ENCODE results near the gene NSUN6. TPM values are rescaled to one million over a fixed set of nuclear protein-coding genes. Genes with fewer than 3 reads are reported as not detected.
"Not testable (repeated sequence)": the region's sequence is repeated elsewhere in the genome, so short reads cannot be mapped to it uniquely, and the experiment has no call there.

Gene NSUN6
- total RNA-seq, 1 donor from 2014 or later: 10.8 TPM

DNA sequence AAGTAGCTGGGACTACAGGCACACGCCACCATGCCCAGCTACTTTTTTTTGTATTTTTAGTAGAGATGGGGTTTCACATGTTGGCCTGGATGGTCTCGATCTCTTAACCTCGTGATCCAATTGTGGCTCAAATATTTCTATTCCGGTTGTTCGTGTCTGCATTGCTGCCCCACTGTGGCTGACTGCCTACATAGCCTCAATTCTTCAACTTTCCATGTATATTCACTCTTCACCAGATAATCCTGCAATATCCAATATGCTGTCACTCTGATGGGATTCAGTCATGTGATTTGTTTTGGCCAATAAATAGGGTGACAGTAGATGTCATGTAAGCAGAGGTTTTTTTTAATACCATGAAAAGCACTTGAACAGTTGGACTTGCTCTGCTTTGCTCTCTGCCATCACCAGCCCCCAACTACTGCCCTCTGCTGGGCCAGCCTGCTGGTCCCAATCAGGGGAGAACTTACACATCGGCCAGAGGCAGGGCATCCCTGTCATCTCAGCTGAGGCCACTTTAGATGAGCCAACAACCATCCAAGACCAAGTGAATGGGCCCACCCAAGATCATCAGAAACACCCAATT lies 56.7 kb downstream of the NSUN6 start:
- no peak for DNase-seq (ENCODE audit: low read depth)
- Histone ChIP-seq H3K4me3 (ENCODE audit: low read depth, low read length) (no peak overlapping the region), H3K36me3 (ENCODE audit: control insufficient read depth, insufficient read depth, low read length) (no peaks in the 10 kb centered on the region), H3K27me3 (ENCODE audit: control insufficient read depth, insufficient read depth, low read length) (no peaks in the 10 kb centered on the region)
- TF ChIP-seq, protein P1, sequence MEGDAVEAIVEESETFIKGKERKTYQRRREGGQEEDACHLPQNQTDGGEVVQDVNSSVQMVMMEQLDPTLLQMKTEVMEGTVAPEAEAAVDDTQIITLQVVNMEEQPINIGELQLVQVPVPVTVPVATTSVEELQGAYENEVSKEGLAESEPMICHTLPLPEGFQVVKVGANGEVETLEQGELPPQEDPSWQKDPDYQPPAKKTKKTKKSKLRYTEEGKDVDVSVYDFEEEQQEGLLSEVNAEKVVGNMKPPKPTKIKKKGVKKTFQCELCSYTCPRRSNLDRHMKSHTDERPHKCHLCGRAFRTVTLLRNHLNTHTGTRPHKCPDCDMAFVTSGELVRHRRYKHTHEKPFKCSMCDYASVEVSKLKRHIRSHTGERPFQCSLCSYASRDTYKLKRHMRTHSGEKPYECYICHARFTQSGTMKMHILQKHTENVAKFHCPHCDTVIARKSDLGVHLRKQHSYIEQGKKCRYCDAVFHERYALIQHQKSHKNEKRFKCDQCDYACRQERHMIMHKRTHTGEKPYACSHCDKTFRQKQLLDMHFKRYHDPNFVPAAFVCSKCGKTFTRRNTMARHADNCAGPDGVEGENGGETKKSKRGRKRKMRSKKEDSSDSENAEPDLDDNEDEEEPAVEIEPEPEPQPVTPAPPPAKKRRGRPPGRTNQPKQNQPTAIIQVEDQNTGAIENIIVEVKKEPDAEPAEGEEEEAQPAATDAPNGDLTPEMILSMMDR (IDR thresholded peaks at IDR 0.05; ENCODE audit: insufficient read depth, low read length, severe bottlenecking): peak; percentile 40
- no peak for FAIRE-seq

DNA sequence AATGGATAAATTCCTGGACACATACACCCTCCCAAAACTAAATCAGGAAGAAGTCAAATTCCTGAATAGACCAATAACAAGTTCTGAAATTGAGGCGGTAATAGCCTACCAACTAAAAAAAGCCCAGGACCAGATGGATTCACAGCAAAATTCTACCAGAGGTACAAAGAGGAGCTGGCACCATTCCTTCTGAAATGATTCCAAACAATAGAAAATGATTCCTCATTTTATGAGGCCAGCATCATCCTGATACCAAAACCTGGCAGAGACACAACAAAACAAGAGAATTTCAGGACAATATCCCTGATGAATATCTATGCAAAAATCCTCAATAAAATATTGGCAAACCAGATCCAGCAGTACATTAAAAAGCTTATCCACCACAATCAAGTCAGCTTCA lies 60.2 kb downstream of the NSUN6 start:
- H3K36me3 ChIP-seq (ENCODE audit: control insufficient read depth, insufficient read depth, low read length); H3K4me3 ChIP-seq (ENCODE audit: low read depth, low read length); FAIRE-seq; H3K27me3 ChIP-seq (ENCODE audit: control insufficient read depth, insufficient read depth, low read length); DNase-seq (ENCODE audit: low read depth): not testable (repeated sequence)

DNA sequence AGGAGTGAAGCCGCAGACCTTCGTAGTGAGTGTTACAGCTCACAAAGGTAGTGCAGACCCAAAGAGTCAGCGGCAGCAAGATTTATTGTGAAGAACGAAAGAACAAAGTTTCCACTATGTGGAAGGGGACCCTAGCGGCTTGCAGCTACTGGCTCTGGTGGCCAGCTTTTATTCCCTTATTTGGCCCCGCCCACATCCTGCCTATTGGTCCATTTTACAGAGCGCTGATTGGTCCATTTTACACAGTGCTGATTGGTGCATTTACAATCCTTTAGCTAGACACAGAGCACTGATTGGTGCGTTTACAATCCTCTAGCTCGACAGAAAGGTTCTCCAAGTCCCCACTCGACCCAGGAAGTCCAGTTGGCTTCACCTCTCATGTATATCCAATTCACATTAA lies 64.8 kb downstream of the NSUN6 start:
- not testable (repeated sequence) for H3K36me3 ChIP-seq (ENCODE audit: control insufficient read depth, insufficient read depth, low read length); H3K4me3 ChIP-seq (ENCODE audit: low read depth, low read length); DNase-seq (ENCODE audit: low read depth); FAIRE-seq; H3K27me3 ChIP-seq (ENCODE audit: control insufficient read depth, insufficient read depth, low read length)

DNA sequence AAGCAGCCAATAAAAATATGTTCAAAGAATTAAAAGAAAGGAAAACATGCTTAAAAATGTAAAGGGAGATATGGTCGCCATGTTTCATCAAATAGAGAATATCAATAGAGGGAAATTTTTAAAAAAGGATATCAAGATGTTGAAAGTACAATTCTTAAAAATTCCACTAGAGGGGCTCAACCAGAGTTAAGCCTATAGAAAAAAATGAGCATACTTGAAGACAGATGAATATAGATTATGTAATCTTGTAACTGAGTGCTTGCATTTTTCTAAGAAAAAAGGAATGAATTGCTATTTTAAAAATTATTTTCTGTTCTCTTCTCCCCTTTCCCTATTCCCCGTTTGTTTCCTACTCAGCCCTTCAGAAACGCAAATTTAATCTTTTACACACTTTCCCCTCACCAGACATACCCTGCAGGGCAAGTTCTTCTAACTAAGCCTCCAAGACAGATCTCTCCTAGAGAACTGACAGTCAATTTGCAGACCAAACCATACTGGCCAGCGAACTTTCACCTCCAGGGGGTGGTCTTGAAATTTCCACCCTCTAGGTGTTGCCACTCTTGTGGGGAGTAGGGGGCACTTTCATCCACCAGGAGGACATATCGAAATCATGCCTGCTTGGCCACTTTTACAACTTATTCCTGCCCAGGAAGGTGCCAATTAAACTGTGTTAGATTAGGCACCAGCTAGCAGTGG lies 67.7 kb downstream of the NSUN6 start:
- H3K27me3 ChIP-seq (ENCODE audit: control insufficient read depth, insufficient read depth, low read length): no peaks in the 10 kb centered on the region
- TF ChIP-seq, protein P1 (IDR thresholded peaks at IDR 0.05; ENCODE audit: insufficient read depth, low read length, severe bottlenecking): no peak
- FAIRE-seq: no peak
- H3K36me3 ChIP-seq (ENCODE audit: control insufficient read depth, insufficient read depth, low read length): peaks cover 3% of the 10 kb centered on the region
- peak; percentile 18 for DNase-seq (ENCODE audit: low read depth)
- H3K4me3 ChIP-seq (ENCODE audit: low read depth, low read length): no peak overlapping the region

DNA sequence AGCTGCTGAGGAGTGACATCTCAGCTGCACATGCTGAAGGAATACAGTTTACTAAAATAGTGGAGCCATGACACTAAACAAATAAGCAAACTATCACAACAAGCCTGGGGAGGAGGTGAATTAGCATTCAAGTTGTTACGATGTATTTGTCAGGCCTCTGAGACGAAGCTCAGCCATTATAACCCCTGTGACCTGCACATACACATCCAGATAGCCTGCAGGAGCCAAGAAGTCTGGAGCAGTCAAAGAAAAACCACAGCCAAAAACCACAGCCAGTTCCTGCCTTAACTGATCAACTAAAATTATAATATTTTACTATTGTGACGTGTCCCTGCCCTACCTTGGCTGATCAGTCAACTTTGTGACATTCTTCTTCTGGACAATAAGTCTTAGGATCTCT lies 68.6 kb downstream of the NSUN6 start:
- H3K4me3 ChIP-seq (ENCODE audit: low read depth, low read length): no peak overlapping the region
- TF ChIP-seq, protein P1 (IDR thresholded peaks at IDR 0.05; ENCODE audit: insufficient read depth, low read length, severe bottlenecking): no peak
- FAIRE-seq (no peak), DNase-seq (ENCODE audit: low read depth) (no peak)
- H3K27me3 ChIP-seq (ENCODE audit: control insufficient read depth, insufficient read depth, low read length): no peaks in the 10 kb centered on the region
- H3K36me3 ChIP-seq (ENCODE audit: control insufficient read depth, insufficient read depth, low read length): no peaks in the 10 kb centered on the region

DNA sequence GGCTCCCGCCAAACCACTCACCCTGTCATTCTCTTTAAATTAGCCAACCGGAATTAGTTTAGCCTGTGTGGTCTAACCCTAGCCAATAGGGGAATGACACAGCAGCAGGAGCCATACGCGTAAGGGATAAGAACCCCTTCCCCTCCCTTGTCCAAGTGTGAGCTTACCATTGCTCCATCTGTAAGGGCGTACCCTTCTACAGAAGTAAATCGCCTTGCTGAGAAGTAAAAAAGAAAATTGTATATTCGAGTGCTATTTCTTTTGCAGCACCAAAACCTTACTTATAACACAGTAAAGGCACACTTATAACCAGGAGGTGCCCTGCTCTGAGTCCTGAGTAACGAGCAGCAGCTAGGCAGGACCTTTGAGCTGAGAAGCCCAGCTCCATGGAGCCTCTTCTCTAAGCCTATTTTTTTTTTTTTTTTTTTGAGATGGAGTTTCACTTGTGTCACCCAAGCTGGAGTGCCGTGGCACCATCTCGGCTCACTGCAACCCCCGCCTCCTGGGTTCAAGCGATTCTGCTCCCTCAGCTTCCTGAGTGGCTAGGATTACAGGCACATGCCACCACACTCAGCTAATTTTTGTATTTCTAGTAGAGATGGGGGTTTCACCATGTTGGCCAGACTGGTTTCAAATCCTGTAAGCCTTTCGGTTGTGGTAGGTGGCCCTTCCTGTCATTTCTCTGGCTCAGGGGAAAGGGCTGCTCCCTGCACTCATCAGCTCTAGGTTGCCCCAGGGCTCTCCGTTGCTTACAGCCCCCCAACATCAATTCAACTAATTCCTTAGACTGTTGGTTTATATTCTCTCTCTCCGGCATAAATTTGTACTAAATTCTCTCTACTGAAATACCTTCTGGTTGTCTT lies 73.3 kb downstream of the NSUN6 start:
- DNase-seq (ENCODE audit: low read depth) (no peak), FAIRE-seq (no peak)
- Histone ChIP-seq H3K36me3 (ENCODE audit: control insufficient read depth, insufficient read depth, low read length) (no peaks in the 10 kb centered on the region), H3K4me3 (ENCODE audit: low read depth, low read length) (no peak overlapping the region), H3K27me3 (ENCODE audit: control insufficient read depth, insufficient read depth, low read length) (no peaks in the 10 kb centered on the region)
- TF ChIP-seq, protein P1 (IDR thresholded peaks at IDR 0.05; ENCODE audit: insufficient read depth, low read length, severe bottlenecking): no peak
